Measurements from ENCODE around the gene FEN1.

The FEN1 gene

GRCh38 chr11:61792310-61793082 lies at the start of gene FEN1, which contains the start of gene TMEM258:
Gene FEN1 (plus strand): TSS chr11:61792911. CDS start chr11:61795362, 2,451 bp downstream.
Gene TMEM258 (minus strand): TSS chr11:61792599. CDS start chr11:61792558, 41 bp downstream.
- peak; percentile 93 for DNase-seq (ENCODE audit: low spot score)

GRCh38 chr11:61743486-61744095 lies 49.1 kb upstream of the FEN1 start:
- DNase-seq (ENCODE audit: low spot score) = no peak

- no peak for DNase-seq (ENCODE audit: low spot score)
Observed at GRCh38 chr11:61744181-61744580, 48.5 kb upstream of the FEN1 start.

- no peak for DNase-seq (ENCODE audit: low spot score)
Observed at GRCh38 chr11:61744609-61745156, 48.0 kb upstream of the FEN1 start.

GRCh38 chr11:61745781-61746441 lies 46.8 kb upstream of the FEN1 start:
- DNase-seq (ENCODE audit: low spot score) = no peak

- DNase-seq (ENCODE audit: low spot score) = no peak
Observed at GRCh38 chr11:61746442-61747191, 46.1 kb upstream of the FEN1 start.

GRCh38 chr11:61747192-61747966 lies 45.3 kb upstream of the FEN1 start:
- peak; percentile 87 for DNase-seq (ENCODE audit: low spot score)

GRCh38 chr11:61747967-61748285 lies 44.8 kb upstream of the FEN1 start:
- no peak for DNase-seq (ENCODE audit: low spot score)

- no peak for DNase-seq (ENCODE audit: low spot score)
Observed at GRCh38 chr11:61749591-61750217, 43.0 kb upstream of the FEN1 start.

GRCh38 chr11:61750631-61751273 lies 42.0 kb upstream of the FEN1 start:
- DNase-seq (ENCODE audit: low spot score) = no peak

GRCh38 chr11:61751384-61751783 lies 41.3 kb upstream of the FEN1 start:
- no peak for DNase-seq (ENCODE audit: low spot score)

GRCh38 chr11:61752117-61752924 lies 40.4 kb upstream of the FEN1 start, which contains the start of gene MYRF:
Gene MYRF (plus strand): TSS chr11:61752636. CDS start chr11:61752745, 109 bp downstream.
- peak; percentile 70 for DNase-seq (ENCODE audit: low spot score)

- no peak for DNase-seq (ENCODE audit: low spot score)
Observed at GRCh38 chr11:61752925-61753521, 39.7 kb upstream of the FEN1 start.

GRCh38 chr11:61753672-61754071 lies 39.0 kb upstream of the FEN1 start:
- no peak for DNase-seq (ENCODE audit: low spot score)

- no peak for DNase-seq (ENCODE audit: low spot score)
Observed at GRCh38 chr11:61754534-61755482, 37.9 kb upstream of the FEN1 start.

- no peak for DNase-seq (ENCODE audit: low spot score)
Observed at GRCh38 chr11:61756147-61756451, 36.6 kb upstream of the FEN1 start.

GRCh38 chr11:61756452-61757212 lies 36.1 kb upstream of the FEN1 start:
- no peak for DNase-seq (ENCODE audit: low spot score)

Measured in AG08395 (cell line).